ENCODE data around the gene THRB.

Gene THRB

GRCh38 chr3:24357635-24358034, 137.0 kb downstream of the THRB start:
- H2BK15ac ChIP-seq (ENCODE audit: low read depth, poor library complexity, severe bottlenecking) = no peak overlapping the region
- H3K18ac ChIP-seq (ENCODE audit: low read depth in 1 of 2, low read length in 2 of 2) = no peak overlapping the region
- no peak overlapping the region for H3K23ac ChIP-seq (ENCODE audit: low read length in 2 of 2)
- H2BK12ac ChIP-seq (ENCODE audit: low read length in 2 of 2) = no peak overlapping the region
- 80% methylated on average over 1 of the region's 6 CpGs for WGBS
- H3K27me3 ChIP-seq (ENCODE audit: control insufficient read depth in 1 of 2, insufficient read depth in 1 of 2, low read length in 2 of 2) = no peaks in the 10 kb centered on the region
- H3K36me3 ChIP-seq (ENCODE audit: control insufficient read depth in 1 of 2, insufficient read depth in 2 of 2, low read depth in 1 of 2, low read length in 2 of 2) = no peaks in the 10 kb centered on the region
- no peak overlapping the region for H4K8ac ChIP-seq (ENCODE audit: low read length)
- H2AFZ ChIP-seq (ENCODE audit: low read depth, low read length) = no peak overlapping the region
- H2BK5ac ChIP-seq (ENCODE audit: low read depth, low read length, poor library complexity, severe bottlenecking) = no peak overlapping the region
- peaks cover 5% of the 10 kb centered on the region for H3K79me1 ChIP-seq (replicated peaks; ENCODE audit: low read length, poor library complexity, severe bottlenecking)
- H2BK120ac ChIP-seq (ENCODE audit: low read depth, low read length) = no peak overlapping the region
- H3K4me1 ChIP-seq (ENCODE audit: control insufficient read depth, insufficient read depth, low read depth, low read length) = peaks cover 1% of the 10 kb centered on the region
- no peak overlapping the region for H3K14ac ChIP-seq (ENCODE audit: low read length in 2 of 2)
- H4K91ac ChIP-seq (ENCODE audit: low read length) = no peak overlapping the region
- H3K4me3 ChIP-seq (ENCODE audit: insufficient read depth in 1 of 2, low read depth in 1 of 2, low read length in 2 of 2) = no peak overlapping the region
- H3K4ac ChIP-seq (ENCODE audit: low read depth in 1 of 2, low read length in 2 of 2) = no peak overlapping the region
- no peak overlapping the region for H2AK5ac ChIP-seq (ENCODE audit: low read length, severe bottlenecking)
- H3K4me2 ChIP-seq (ENCODE audit: low read length, poor library complexity, severe bottlenecking) = no peak overlapping the region
- DNase-seq = no peak
- H3K9ac ChIP-seq (ENCODE audit: low read length) = no peak overlapping the region
- no peak overlapping the region for H3K27ac ChIP-seq (ENCODE audit: low read length, poor library complexity, severe bottlenecking)
- H3K9me3 ChIP-seq (ENCODE audit: control insufficient read depth, low read length) = no peaks in the 10 kb centered on the region

DNA sequence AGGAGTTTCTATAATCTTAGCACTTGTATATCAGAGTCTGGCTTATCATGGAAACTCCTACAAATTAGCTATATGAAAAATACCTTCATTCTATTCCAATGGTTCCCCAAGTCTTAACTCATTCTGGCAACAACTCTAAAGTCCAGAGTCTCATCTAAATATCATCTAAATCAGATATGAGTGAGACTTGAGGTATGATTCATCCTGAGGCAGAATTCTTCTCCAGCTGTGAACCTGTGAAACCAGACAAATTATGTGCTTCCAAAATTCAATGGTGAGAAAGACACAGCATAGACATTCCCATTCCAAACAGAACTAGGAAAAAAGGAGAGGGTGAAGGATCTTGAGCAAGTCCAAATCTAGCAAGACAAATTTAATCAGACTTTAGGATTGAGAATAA, 138.8 kb downstream of the THRB start:
- Histone ChIP-seq H3K27ac (ENCODE audit: low read length, poor library complexity, severe bottlenecking) (no peak overlapping the region), H2BK120ac (ENCODE audit: low read depth, low read length) (no peak overlapping the region), H3K36me3 (ENCODE audit: control insufficient read depth in 1 of 2, insufficient read depth in 2 of 2, low read depth in 1 of 2, low read length in 2 of 2) (no peaks in the 10 kb centered on the region), H3K4ac (ENCODE audit: low read depth in 1 of 2, low read length in 2 of 2) (no peak overlapping the region), H3K18ac (ENCODE audit: low read depth in 1 of 2, low read length in 2 of 2) (no peak overlapping the region), H2BK5ac (ENCODE audit: low read depth, low read length, poor library complexity, severe bottlenecking) (no peak overlapping the region), H4K8ac (ENCODE audit: low read length) (no peak overlapping the region), H4K91ac (ENCODE audit: low read length) (no peak overlapping the region), H2AK5ac (ENCODE audit: low read length, severe bottlenecking) (no peak overlapping the region), H3K14ac (ENCODE audit: low read length in 2 of 2) (no peak overlapping the region), H3K4me3 (ENCODE audit: insufficient read depth in 1 of 2, low read depth in 1 of 2, low read length in 2 of 2) (no peak overlapping the region), H3K9me3 (ENCODE audit: control insufficient read depth, low read length) (no peaks in the 10 kb centered on the region), H3K4me2 (ENCODE audit: low read length, poor library complexity, severe bottlenecking) (no peak overlapping the region), H3K4me1 (ENCODE audit: control insufficient read depth, insufficient read depth, low read depth, low read length) (peaks cover 1% of the 10 kb centered on the region), H2BK15ac (ENCODE audit: low read depth, poor library complexity, severe bottlenecking) (no peak overlapping the region), H3K23ac (ENCODE audit: low read length in 2 of 2) (no peak overlapping the region), H2BK12ac (ENCODE audit: low read length in 2 of 2) (no peak overlapping the region), H3K9ac (ENCODE audit: low read length) (no peak overlapping the region), H3K79me1 (replicated peaks; ENCODE audit: low read length, poor library complexity, severe bottlenecking) (peaks cover 4% of the 10 kb centered on the region), H3K27me3 (ENCODE audit: control insufficient read depth in 1 of 2, insufficient read depth in 1 of 2, low read length in 2 of 2) (no peaks in the 10 kb centered on the region), H2AFZ (ENCODE audit: low read depth, low read length) (no peak overlapping the region)
- DNase-seq = no peak

DNA sequence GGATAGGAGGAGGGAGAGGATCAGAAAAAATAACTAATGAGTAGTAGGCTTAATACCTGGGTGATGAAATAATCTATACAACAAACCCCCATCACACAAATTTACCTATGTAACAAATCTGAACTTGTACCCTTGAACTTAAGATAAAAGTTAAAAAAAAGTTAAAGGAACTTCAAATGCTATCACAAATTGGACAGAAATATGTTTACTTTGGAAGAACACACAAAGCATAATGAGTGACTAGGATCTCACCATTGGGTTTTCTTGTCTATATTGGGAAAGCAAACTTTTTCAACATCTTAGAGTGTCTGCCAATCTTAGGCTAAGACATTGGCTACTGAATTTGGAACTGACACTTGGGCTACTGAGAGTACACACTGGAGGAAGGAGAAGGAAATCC, 140.4 kb downstream of the THRB start:
- DNase-seq = no peak
- H3K14ac ChIP-seq (ENCODE audit: low read length in 2 of 2) = no peak overlapping the region

GRCh38 chr3:24352893-24353553, 141.6 kb downstream of the THRB start:
- Histone ChIP-seq H3K18ac (ENCODE audit: low read depth in 1 of 2, low read length in 2 of 2) (no peak overlapping the region), H3K4me2 (ENCODE audit: low read length, poor library complexity, severe bottlenecking) (no peak overlapping the region), H3K4me3 (ENCODE audit: insufficient read depth in 1 of 2, low read depth in 1 of 2, low read length in 2 of 2) (no peak overlapping the region), H3K36me3 (ENCODE audit: control insufficient read depth in 1 of 2, insufficient read depth in 2 of 2, low read depth in 1 of 2, low read length in 2 of 2) (no peaks in the 10 kb centered on the region), H3K9me3 (ENCODE audit: control insufficient read depth, low read length) (no peaks in the 10 kb centered on the region), H4K8ac (ENCODE audit: low read length) (no peak overlapping the region), H3K27me3 (ENCODE audit: control insufficient read depth in 1 of 2, insufficient read depth in 1 of 2, low read length in 2 of 2) (no peaks in the 10 kb centered on the region), H4K91ac (ENCODE audit: low read length) (no peak overlapping the region), H3K14ac (ENCODE audit: low read length in 2 of 2) (no peak overlapping the region), H3K4ac (ENCODE audit: low read depth in 1 of 2, low read length in 2 of 2) (no peak overlapping the region), H2BK15ac (ENCODE audit: low read depth, poor library complexity, severe bottlenecking) (no peak overlapping the region), H3K27ac (ENCODE audit: low read length, poor library complexity, severe bottlenecking) (no peak overlapping the region), H3K79me1 (replicated peaks; ENCODE audit: low read length, poor library complexity, severe bottlenecking) (peaks cover 2% of the 10 kb centered on the region), H2AFZ (ENCODE audit: low read depth, low read length) (no peak overlapping the region), H2BK5ac (ENCODE audit: low read depth, low read length, poor library complexity, severe bottlenecking) (no peak overlapping the region), H3K9ac (ENCODE audit: low read length) (no peak overlapping the region), H2AK5ac (ENCODE audit: low read length, severe bottlenecking) (no peak overlapping the region), H2BK120ac (ENCODE audit: low read depth, low read length) (no peak overlapping the region), H3K4me1 (ENCODE audit: control insufficient read depth, insufficient read depth, low read depth, low read length) (peaks cover 1% of the 10 kb centered on the region), H3K23ac (ENCODE audit: low read length in 2 of 2) (no peak overlapping the region), H2BK12ac (ENCODE audit: low read length in 2 of 2) (no peak overlapping the region)
- WGBS = 78% methylated on average over 3 of the region's 3 CpGs
- no peak for DNase-seq

More for the DNA sequence above, 140.4 kb downstream of the THRB start:
- H4K91ac ChIP-seq (ENCODE audit: low read length) = no peak overlapping the region
- H3K4me3 ChIP-seq (ENCODE audit: insufficient read depth in 1 of 2, low read depth in 1 of 2, low read length in 2 of 2) = no peak overlapping the region
- H3K27me3 ChIP-seq (ENCODE audit: control insufficient read depth in 1 of 2, insufficient read depth in 1 of 2, low read length in 2 of 2) = no peaks in the 10 kb centered on the region
- no peak overlapping the region for H3K9ac ChIP-seq (ENCODE audit: low read length)
- H3K4me2 ChIP-seq (ENCODE audit: low read length, poor library complexity, severe bottlenecking) = no peak overlapping the region
- H3K4ac ChIP-seq (ENCODE audit: low read depth in 1 of 2, low read length in 2 of 2) = no peak overlapping the region
- H3K36me3 ChIP-seq (ENCODE audit: control insufficient read depth in 1 of 2, insufficient read depth in 2 of 2, low read depth in 1 of 2, low read length in 2 of 2) = no peaks in the 10 kb centered on the region
- H4K8ac ChIP-seq (ENCODE audit: low read length) = no peak overlapping the region
- H3K23ac ChIP-seq (ENCODE audit: low read length in 2 of 2) = no peak overlapping the region
- H3K4me1 ChIP-seq (ENCODE audit: control insufficient read depth, insufficient read depth, low read depth, low read length) = peaks cover 1% of the 10 kb centered on the region
- H3K9me3 ChIP-seq (ENCODE audit: control insufficient read depth, low read length) = no peaks in the 10 kb centered on the region
- no peak overlapping the region for H3K18ac ChIP-seq (ENCODE audit: low read depth in 1 of 2, low read length in 2 of 2)
- H2BK12ac ChIP-seq (ENCODE audit: low read length in 2 of 2) = no peak overlapping the region
- no peaks in the 10 kb centered on the region for H3K79me1 ChIP-seq (replicated peaks; ENCODE audit: low read length, poor library complexity, severe bottlenecking)
- no peak overlapping the region for H2BK15ac ChIP-seq (ENCODE audit: low read depth, poor library complexity, severe bottlenecking)
- no peak overlapping the region for H3K27ac ChIP-seq (ENCODE audit: low read length, poor library complexity, severe bottlenecking)
- no peak overlapping the region for H2AK5ac ChIP-seq (ENCODE audit: low read length, severe bottlenecking)
- no peak overlapping the region for H2BK120ac ChIP-seq (ENCODE audit: low read depth, low read length)
- no peak overlapping the region for H2BK5ac ChIP-seq (ENCODE audit: low read depth, low read length, poor library complexity, severe bottlenecking)
- no peak overlapping the region for H2AFZ ChIP-seq (ENCODE audit: low read depth, low read length)
